GM10847 (cell line): ENCODE data around the gene SLC25A22.

Experiments
- POLR2A ChIP-seq: IDR thresholded peaks from 2 replicates; pipeline ENCODE4 v1.6.1; 2011; ENCODE audit not compliant: insufficient read length; ENCODE audit errors: extremely low read depth

Gene SLC25A22

DNA sequence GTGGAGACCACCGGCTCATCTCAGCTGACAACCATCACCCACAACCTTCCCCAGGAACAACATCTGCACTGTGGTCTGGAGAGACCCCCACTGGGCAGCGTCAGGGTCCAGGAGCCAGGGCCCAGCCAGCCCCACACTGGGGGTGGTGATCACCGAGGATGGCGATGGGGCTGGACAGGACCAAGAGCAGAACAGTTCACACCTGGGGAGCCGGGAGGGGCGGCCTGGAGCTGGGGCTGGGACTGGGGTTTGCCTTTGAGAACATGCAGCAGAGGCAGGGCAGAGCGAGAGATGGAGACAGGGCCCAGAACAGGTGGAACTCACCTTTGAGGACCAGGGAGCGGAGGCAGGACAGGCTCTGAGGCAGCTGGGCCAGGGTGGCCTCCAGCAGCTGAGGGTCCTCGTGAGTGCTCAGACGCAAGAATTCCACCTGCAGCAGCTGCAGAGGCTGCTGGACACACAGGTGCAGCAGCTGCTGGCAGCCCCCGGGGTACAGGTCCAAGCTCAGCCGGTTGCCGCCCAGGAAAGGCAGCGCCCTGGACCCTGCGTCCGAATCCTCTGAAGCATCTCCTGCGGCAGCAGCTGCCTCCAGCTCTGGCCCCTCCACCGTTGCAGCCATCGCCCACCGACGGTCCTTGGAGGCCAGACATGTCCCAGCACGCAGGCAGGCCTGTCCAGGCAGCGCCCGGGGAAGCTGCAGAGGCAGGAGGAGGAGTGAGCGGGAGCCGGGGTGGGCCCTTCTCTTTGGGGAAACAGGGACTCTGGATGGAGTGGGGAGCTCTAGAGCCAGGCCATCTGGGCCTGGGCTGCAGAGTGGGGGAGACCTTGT, 5.9 kb upstream of the SLC25A22 start:
- no peak for TF ChIP-seq POLR2A

DNA sequence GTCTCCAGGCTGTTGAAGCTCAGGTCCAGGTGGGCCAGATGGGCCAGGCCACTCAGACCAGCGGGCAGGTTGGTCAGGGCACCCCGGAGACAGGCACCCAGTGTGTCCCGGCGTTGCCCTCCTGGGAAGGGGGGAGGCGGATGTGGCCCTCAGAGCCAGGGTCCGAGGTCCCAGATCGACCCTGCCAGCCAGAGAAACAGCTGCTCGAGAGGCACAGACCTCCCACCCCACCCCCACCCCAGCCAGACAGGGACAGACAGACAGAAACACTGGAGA, 5.3 kb upstream of the SLC25A22 start:
- TF ChIP-seq POLR2A, result no peak

DNA sequence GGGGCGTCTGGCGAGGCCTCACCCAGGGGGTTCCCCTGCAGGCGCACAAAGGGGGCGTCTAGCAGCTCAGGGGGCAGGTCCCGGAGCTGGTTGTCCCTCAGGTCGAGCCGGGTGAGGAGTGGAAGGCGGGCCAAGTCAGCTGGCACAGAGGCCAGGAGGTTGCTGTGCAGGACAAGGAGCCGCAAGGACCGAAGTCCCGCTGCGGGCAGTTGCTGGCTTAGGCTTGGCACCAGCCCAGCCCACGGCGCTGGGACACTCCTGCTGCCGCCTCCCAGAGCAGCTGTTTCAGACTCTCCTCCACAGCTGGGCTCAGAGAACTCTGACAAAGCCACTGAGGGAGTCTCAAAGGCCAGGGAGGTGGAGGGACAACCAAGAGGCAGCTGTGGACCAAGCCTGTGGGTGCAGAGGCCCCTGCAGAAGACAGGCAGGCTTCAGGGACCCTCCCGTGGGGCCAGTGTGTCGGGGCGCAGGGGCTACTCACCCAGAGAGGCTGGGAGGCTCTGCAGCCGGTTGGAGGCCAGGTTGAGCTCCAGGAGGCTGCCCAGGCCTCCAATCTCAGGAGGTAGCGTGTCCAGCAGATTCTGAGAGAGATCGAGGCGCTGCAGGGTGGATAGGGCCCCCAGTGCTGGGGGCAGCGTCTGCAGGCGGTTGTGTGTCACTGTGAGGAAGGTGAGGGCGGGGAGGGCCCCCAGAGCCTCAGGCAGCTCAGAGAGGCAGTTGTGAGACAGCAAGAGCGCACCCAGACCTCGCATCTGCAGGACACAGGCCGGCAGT, 4.8 kb upstream of the SLC25A22 start:
- TF ChIP-seq POLR2A, result no peak

DNA sequence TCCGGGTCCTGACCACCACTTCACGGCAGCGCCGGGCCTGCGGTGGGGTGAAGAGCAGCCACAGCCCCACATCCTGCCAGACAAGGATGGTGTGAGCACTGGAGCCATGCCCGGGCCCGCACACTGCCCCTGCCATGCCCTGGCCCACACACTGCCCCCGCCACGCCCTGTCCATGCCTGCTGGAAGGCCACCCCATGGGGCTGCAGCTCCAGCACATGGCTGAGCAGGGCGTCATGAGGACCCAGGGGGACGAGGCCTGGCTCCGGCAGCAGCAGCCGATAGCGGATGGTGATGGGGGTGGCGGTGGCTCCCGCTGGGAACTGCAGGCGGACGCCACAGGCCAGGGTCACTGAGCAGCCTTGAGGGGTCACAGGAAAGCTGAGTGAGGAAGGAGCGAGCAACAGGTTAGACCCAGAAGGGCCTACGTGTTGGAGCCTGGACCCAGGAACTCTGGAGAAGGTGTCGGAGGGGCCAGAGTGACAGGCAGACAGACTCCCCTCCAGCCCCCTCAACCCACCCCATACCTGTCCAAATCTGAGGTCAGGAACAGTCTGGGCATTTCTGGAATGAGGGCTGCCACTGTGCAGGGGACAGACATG, 4.0 kb upstream of the SLC25A22 start:
- no peak for TF ChIP-seq POLR2A

DNA sequence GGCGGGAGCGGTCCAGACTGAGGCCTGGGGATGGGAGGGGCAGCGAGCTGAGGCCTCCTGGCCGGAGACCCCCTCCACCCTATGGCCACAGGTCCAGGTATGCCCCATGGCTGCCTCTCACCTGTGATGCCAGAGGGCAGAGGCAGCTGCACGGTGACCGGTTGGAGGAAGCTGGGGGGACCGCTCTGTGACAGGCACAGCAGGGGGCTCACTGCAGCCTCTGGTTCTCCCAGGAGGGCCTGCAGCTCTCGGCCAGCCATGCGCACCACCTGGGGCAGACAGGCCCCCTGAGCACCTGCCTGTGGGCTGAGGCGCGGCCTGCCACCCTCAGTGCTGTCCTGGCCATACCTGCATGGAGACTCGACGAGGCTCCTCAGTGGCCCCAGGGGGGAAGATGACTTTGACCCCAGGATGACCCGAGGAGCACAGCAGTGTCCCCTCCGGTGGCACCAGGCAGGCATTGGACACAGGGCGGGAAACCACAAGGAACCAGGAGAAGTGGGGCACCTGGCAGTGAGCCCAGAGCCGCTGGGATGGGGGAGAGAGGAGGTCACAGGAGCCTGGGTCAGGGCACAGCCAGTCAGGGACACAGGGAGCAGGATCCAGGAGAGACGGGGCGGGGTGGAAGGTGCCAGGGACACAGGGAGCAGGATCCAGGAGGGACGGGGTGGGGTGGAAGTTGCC, 3.2 kb upstream of the SLC25A22 start:
- TF ChIP-seq POLR2A, result no peak

DNA sequence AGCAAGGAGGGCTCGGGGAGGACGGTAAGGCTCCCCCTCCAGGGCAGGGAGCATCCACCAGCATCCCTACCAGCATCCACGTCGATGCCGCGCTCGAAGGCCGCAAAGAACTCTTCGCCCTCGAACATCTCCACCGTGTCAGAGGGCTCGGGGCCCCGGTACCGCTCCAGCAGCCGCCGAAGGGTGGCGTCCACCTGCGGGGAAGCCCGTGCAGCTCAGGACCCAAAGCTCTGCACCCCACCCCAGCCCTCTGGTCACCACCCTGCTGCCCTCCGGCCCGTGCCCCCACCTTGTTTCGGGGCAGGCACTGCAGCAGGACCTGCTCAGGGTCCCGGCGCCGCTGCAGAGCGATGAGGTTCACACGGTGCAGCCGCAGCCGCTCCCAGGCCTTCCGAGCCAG, 2.4 kb upstream of the SLC25A22 start:
- TF ChIP-seq POLR2A, result no peak

DNA sequence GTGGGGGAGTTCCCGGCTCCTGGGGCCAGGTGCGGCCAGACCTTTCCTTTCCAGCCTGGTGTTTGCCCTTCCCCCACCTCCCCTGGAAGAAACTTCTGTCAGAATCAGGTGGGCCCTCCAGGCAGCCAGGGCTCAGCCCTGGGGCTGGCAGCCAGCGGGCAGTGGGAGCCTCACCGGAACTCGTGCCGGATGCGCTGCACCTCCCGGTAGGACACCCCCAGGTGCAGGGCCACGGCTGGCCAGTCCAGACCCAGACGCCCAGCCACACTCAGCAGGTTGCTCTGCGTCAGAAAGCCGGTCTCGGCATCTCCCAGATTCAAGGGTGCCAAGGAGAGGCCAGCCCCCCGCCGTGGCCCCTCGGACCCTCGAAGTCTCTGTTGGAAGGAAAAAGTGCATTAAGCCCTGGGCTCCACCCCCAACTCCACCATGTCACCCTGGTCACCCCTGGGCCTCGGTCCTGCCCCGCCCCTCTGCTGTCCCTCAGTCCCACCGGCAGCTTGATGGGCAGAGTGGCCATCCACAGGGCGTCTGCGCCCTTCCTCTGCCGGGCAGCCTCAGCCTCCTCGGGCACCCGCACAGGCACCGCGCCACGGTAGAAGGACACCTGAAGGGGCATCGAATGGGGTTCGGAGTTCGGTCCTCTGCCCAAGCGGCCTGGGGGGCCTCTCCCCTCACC, 1.7 kb upstream of the SLC25A22 start:
- TF ChIP-seq POLR2A, result no peak

DNA sequence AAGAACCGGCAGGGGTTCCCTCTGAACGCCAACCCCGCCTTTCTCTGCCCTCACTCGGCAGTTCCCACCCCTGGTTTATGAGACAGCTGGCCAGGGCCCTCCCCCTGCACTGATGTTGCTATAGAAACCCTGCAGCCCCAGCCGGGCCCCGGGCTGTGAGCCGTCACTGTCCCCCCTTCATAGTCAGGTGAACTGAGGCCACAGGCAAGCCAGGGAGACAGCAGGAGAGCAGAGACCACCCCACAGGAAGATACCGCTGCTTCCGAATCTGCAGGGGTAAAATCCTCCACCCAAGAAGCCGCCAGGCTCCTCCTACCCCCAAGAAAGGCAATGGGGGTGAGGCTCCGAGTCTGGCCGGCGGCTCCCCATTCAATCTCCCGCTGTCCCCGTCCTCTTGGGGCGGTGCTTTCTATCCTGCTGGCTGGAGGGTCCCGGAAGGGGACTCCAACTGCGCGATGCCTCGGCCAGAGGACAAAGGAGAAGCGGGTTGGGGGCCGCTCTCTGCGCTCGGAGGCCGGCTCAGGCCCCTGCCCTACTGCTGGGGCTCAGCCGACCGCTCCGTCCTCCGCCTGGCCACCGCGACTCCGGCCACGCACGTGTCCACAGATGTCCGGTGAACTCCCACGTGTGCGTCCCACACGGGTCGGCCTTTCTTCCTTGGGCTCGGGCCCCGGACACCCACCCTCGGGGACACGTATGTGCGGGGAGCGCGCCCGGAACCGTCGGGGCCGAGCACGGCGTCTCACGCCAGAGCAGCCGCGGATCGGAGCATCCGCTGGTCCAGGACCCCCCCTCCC, 587 bp downstream of the SLC25A22 start:
- TF ChIP-seq POLR2A, result peak; percentile 41

DNA sequence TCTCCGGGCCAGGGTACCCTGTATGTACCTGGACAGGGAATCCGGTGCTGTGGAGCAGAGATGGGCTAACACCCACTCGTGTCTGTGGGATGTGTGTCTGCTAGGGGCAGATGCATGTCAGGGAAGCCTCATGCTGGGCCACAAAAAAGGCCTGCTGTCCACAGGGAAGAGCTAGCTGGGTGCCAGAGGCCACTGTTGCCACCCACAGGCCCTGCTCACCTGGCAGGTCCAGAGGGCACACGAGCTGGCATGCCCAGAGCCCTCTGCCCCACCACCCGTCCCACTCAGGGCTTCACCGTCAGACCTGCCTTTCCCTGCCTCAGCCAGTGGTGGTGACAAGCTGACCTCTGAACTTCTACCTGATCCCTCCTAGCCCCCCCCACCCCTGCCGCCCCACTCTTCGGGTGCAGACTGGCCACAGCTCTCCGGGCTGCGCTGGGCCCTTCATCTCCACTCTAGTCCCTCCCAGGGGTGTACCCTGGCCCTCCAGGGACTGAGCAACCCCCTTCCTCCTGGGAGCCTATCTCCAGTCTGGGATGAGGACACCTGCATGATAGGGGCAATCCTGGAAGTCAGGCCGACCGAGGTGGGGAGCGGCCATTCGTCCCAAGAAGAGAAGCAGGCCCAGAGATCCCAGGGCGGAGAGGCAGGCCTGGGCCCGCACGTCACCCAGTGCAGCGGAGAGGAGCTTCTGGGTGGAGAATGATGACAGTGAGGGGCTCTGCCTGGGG, 1.4 kb downstream of the SLC25A22 start:
- TF ChIP-seq POLR2A, result no peak

DNA sequence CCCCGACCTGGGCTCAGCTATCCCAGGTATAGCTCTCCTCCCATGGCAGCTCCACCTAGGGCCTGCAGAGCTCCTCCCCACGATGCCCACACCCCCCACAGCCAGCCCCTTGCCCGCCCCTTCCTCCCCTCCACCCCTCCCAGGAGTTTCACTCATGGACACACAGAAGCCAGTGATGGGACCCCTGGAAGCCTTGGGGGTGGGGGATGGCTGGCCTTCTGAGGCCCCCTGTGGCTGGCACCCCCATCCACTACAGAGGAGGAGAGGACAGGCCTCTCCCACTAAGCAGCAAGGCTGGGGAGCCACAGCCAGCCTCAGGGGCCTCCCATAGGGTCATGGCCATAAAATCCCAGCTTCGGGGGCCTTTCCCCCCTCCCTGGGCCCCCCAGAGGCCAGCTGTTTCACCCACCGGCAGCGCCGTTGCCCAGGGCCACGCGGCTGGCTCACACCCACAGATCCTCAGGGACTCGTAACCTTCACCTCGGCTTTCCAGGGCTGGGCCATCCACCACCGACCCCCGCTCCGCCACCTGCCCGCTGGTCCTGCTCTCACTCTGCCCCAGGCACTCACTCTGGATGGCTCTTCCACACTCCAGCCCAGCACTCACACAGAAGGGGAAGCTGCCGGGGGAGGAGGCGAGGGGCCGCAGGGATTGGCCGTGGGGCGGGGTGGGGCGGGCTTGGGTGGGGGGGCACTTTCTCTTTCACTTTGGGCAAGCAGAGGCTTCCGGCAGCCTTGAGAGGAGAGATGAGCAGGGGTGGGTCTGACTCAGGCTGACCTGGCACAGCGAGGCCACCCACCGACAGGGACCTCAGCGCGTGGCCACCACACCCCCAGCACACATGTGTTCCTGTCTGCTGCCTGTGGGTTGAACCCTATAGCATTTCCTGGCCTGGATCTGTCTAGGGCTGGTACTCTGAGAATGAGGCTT, 2.2 kb downstream of the SLC25A22 start:
- TF ChIP-seq POLR2A, result peak; percentile 43

DNA sequence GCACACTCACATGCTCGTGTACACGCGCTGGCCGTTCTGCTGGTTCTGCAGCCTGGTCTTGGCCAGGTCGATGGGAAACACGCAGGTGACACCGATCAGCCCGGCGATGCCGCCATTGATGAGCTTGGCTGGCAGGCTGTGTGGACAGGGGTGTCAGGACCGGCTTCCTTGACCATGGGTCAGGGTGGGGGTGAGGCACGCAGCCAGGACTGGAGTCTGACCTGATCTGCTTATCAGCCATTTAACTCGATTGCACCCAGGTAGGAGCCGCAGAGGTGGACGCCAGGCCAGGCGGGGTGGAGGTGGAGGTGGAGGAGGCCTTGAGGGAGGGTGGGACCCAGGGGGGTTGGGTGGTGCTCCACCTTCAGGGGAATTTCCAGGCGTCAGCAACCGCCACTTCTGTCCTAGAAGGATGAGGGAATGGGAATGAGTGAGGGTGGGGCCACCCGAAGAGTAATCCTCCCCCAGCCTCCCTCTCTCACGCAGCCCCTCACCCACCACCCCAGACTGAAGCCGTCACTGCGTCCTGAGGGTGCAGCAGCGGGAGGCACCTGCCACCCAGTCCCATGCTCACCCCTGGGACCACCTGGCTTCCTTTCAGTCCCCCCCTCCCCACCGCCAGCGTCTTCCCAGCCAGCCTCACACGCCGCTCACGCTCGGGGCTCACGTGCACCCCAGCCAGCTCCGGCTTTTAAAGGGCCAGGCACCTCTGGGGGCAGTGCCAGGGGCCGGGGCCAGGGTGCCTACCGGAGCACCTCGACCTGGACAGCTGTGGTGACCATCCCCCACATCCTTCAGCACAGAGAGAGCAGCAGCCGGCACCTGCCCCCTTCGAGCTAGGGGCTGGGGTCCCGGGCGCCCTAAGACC, 3.1 kb downstream of the SLC25A22 start:
- no peak for TF ChIP-seq POLR2A
